ENCODE results near the gene PROSER1.

The PROSER1 gene

GRCh38 chr13:38969187-38969586 is 68.7 kb downstream of the PROSER1 start:
- TF ChIP-seq EZH2 (optimal IDR thresholded peaks at IDR 0.05; ENCODE audit: low read depth, low read length) = no peak
- TF ChIP-seq CTCF (IDR thresholded peaks at IDR 0.05; ENCODE audit: low read length) = no peak
- TF ChIP-seq EZH2phosphoT487 (IDR thresholded peaks at IDR 0.05; ENCODE audit: low read length) = no peak
- Histone ChIP-seq H3K27me3 (replicated peaks; ENCODE audit: insufficient read depth, low read length) (no peaks in the 10 kb centered on the region), H3F3A (ENCODE audit: insufficient read depth, low read length) (no peaks in the 10 kb centered on the region), H3K79me2 (ENCODE audit: low read length) (no peaks in the 10 kb centered on the region), H3K4me3 (ENCODE audit: low read length) (no peak overlapping the region), H3K9me3 (replicated peaks; ENCODE audit: insufficient read depth, low read length) (no peaks in the 10 kb centered on the region), H3K27ac (ENCODE audit: low read length) (no peak overlapping the region), H3K4me1 (ENCODE audit: low read length) (no peaks in the 10 kb centered on the region), H3K4me2 (ENCODE audit: low read depth, low read length) (no peak overlapping the region), H3K9me2 (replicated peaks; ENCODE audit: insufficient read depth, low read length) (no peaks in the 10 kb centered on the region), H2AFZ (ENCODE audit: low read length) (no peak overlapping the region), H3K9ac (ENCODE audit: low read length) (no peak overlapping the region), H3K36me3 (replicated peaks; ENCODE audit: insufficient read depth, low read length) (no peaks in the 10 kb centered on the region), H4K20me1 (ENCODE audit: insufficient read depth, low read length) (no peaks in the 10 kb centered on the region)
- no peak for DNase-seq

GRCh38 chr13:38967446-38967845 is 70.4 kb downstream of the PROSER1 start:
- no peak overlapping the region for H3K4me3 ChIP-seq (ENCODE audit: low read length)
- H3K27me3 ChIP-seq (replicated peaks; ENCODE audit: insufficient read depth, low read length) = no peaks in the 10 kb centered on the region
- no peak overlapping the region for H3K27ac ChIP-seq (ENCODE audit: low read length)
- H2AFZ ChIP-seq (ENCODE audit: low read length) = no peak overlapping the region
- H3K9ac ChIP-seq (ENCODE audit: low read length) = no peak overlapping the region
- no peaks in the 10 kb centered on the region for H3K9me3 ChIP-seq (replicated peaks; ENCODE audit: insufficient read depth, low read length)
- no peak for DNase-seq
- no peaks in the 10 kb centered on the region for H3F3A ChIP-seq (ENCODE audit: insufficient read depth, low read length)
- no peaks in the 10 kb centered on the region for H3K79me2 ChIP-seq (ENCODE audit: low read length)
- H3K9me2 ChIP-seq (replicated peaks; ENCODE audit: insufficient read depth, low read length) = no peaks in the 10 kb centered on the region
- no peaks in the 10 kb centered on the region for H3K4me1 ChIP-seq (ENCODE audit: low read length)
- no peaks in the 10 kb centered on the region for H3K36me3 ChIP-seq (replicated peaks; ENCODE audit: insufficient read depth, low read length)
- H4K20me1 ChIP-seq (ENCODE audit: insufficient read depth, low read length) = no peaks in the 10 kb centered on the region
- TF ChIP-seq CTCF (IDR thresholded peaks at IDR 0.05; ENCODE audit: low read length) = no peak
- no peak for TF ChIP-seq EZH2phosphoT487 (IDR thresholded peaks at IDR 0.05; ENCODE audit: low read length)
- no peak for TF ChIP-seq EZH2 (optimal IDR thresholded peaks at IDR 0.05; ENCODE audit: low read depth, low read length)
- no peak overlapping the region for H3K4me2 ChIP-seq (ENCODE audit: low read depth, low read length)

GRCh38 chr13:38965281-38965680 is 72.6 kb downstream of the PROSER1 start:
- H3K4me1 ChIP-seq (ENCODE audit: low read length) = no peaks in the 10 kb centered on the region
- H2AFZ ChIP-seq (ENCODE audit: low read length) = no peak overlapping the region
- no peaks in the 10 kb centered on the region for H3K9me2 ChIP-seq (replicated peaks; ENCODE audit: insufficient read depth, low read length)
- H3K4me3 ChIP-seq (ENCODE audit: low read length) = no peak overlapping the region
- no peaks in the 10 kb centered on the region for H3F3A ChIP-seq (ENCODE audit: insufficient read depth, low read length)
- TF ChIP-seq EZH2 (optimal IDR thresholded peaks at IDR 0.05; ENCODE audit: low read depth, low read length) = no peak
- TF ChIP-seq EZH2phosphoT487 (IDR thresholded peaks at IDR 0.05; ENCODE audit: low read length) = no peak
- TF ChIP-seq CTCF (IDR thresholded peaks at IDR 0.05; ENCODE audit: low read length) = no peak
- no peaks in the 10 kb centered on the region for H3K36me3 ChIP-seq (replicated peaks; ENCODE audit: insufficient read depth, low read length)
- no peak overlapping the region for H3K9ac ChIP-seq (ENCODE audit: low read length)
- H4K20me1 ChIP-seq (ENCODE audit: insufficient read depth, low read length) = no peaks in the 10 kb centered on the region
- H3K27ac ChIP-seq (ENCODE audit: low read length) = no peak overlapping the region
- DNase-seq = no peak
- H3K79me2 ChIP-seq (ENCODE audit: low read length) = no peaks in the 10 kb centered on the region
- H3K9me3 ChIP-seq (replicated peaks; ENCODE audit: insufficient read depth, low read length) = no peaks in the 10 kb centered on the region
- H3K27me3 ChIP-seq (replicated peaks; ENCODE audit: insufficient read depth, low read length) = no peaks in the 10 kb centered on the region
- H3K4me2 ChIP-seq (ENCODE audit: low read depth, low read length) = no peak overlapping the region

All from MM.1S (cell line).